Effector CD4-positive, alpha-beta T cell (primary cell): Measurements from ENCODE around the gene CTDSPL2.
"Not testable (repeated sequence)": the region's sequence is repeated elsewhere in the genome, so short reads cannot be mapped to it uniquely, and the experiment has no call there.

Experiments used
- DNase-seq: peaks from one replicate; pipeline ENCODE4 v3.0.0-alpha.2; 2020
- total RNA-seq: gene quantifications from one replicate; lab custom pipeline; 2026; lab: John Stamatoyannopoulos, UW

Gene CTDSPL2
- 107 reads per million, percentile 84 among the genes with 10 or more reads in this experiment for total RNA-seq

DNA sequence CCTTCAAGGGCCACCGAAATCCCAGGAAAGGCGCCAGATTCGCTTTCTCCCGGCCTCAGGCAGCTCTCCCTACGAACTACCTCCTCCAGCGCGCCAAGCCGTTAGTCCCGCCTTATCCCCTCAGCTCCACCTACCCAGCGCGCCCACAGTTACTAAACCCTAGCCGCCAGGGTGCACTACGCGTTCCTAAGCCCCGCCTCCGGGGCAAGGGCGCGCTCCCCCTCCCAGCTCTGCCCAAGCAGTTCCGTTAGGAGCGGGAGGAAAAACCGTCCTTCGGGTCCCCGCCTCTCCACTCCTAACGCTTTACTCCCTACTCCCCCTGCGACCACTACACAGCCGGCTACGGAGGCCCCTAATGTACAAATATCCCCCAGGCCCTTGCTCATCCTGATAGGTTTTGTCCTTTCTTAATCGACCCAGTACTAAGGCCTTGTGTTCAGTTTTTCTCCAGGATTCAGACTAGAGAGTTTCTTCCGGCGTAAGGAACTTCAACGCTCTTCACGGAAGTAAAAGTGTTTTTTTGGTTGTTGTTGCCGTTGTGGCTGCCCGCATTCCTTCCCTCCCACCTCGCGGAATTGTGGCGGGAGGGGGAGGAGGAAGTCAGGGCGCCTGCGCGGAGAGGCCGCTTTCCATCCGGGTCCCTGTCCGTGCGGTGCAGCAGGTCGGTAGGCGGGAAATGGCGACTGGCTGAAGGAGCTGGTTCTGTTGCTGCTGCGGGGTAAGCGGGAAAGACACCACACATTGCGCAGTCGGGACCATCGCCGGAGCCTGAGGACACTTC, at the start of gene CTDSPL2:
Gene CTDSPL2 (plus strand): TSS at position 655 of the 781 bp plus-strand sequence. CDS start 31,386 bp downstream, outside the sequence.
- DNase-seq = peak; percentile 89

DNA sequence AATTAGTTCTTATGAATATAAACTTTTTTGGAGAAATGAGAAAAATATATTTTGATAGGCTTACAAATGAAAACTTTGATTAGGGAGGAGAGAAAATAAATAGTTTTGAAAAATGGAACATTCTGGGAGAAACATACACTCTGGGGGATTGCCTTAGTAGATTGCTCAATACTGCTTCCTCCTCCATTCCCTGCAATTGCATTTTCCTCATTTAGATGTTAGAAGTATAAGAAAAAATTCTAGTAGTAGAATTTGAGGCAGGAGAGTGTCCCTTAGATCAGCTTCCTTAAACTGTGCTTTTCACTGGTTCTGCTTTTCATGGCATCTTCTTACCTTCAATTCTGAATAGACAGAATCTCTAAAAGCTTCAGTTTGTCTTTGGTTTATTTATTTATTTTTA, 46.2 kb upstream of the CTDSPL2 start:
- DNase-seq = no peak

DNA sequence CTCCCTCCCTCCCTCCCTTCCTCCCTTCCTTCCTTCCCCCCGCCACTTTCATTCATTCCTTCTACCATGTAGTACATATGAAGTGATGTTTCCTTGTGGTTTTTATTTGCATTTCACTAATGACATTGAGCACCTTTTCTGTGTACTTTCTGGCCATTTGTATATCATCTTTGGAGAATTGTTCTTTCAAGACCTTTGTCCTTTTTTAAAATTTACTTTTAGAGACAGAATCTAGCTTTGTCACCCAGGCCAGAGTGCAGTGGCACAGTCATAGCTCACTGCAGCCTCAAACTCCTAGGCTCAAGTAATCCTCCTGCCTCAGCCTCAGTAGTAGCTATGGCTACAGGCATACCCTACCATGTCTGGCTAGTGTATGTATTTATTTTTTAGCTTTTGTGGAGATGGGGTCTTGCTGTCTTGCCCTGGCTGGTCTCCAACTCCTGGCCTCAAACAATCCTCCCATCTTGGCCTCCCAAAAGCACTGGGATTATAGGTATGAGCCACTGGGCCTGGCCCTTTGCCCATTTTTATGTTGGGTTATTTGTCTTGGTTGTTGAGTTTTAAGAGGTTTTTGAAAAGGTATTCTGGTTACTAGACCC, 42.0 kb upstream of the CTDSPL2 start:
- DNase-seq = no peak

DNA sequence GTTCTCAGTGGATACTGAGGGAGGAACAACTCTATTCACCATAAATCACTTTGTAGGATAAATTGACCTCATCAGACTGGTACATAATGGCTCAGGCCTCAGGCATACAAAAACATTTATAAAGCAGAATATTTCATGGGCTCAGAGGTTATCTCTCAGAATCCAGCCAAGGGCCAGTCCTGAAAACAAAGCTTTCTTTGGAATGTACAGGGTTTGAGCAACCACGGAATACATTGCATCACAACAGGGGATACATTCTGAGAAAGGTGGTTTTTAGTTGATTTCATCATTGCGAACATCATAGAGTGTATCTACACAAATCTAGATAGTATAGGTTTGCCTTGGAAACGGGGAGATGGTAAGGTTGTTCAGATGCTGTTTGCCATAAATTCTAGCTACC, 33.4 kb upstream of the CTDSPL2 start:
- DNase-seq = no peak

DNA sequence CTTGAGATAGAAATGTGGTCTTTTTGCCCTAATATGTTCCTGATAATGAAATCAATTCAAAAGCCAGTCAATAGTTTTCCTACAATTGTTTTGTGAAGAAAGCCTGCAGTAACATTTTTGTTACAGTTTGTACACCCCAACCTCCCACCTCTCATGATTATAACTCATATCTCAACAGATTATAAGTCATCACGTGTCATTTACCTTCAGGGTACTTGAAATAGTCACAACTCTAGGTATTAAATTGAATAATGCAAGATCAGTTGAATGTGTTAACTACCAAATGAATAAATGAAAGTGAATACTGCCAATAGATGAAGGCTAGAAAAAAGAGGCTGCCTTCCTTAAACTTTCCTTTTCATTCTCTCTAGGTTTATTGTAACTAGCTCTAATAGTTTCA, 32.9 kb upstream of the CTDSPL2 start:
- DNase-seq = no peak

DNA sequence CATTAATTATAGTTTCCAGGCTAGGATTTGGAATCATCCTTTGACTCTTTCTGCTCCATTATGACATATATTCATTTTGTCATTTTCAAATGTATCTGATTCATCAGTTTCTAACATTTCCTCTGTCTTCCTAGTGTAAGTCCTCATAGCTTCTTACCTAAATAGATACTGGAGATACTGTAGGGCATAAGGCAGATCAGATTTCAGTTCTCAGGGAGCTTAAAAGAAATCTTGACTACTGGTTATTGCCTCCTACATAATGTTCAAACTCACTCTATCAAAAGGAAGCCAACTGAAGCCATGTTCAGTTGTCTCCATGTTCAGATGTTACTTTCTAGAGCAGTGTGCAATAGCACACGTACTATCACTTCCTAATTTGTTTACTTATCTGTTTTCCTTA, 29.6 kb upstream of the CTDSPL2 start:
- no peak for DNase-seq

DNA sequence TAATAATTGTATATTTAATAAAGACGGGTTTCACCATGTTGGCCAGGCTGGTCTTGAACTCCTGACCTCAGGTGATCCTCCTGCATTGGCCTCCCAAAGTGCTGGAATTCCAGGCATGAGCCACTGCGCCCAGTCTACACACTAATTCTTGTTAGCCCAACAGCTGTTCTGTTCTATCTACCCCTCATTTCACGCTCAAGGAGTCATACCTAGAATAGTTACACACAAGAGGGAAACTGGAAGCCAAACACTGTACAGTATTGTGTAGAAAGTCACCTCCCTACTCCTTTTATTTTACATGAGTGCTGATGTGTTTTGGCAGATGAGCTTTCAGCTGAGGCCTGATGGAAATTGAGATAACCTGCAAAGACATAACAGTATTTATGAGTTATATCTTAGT, 13.4 kb upstream of the CTDSPL2 start:
- DNase-seq = no peak

DNA sequence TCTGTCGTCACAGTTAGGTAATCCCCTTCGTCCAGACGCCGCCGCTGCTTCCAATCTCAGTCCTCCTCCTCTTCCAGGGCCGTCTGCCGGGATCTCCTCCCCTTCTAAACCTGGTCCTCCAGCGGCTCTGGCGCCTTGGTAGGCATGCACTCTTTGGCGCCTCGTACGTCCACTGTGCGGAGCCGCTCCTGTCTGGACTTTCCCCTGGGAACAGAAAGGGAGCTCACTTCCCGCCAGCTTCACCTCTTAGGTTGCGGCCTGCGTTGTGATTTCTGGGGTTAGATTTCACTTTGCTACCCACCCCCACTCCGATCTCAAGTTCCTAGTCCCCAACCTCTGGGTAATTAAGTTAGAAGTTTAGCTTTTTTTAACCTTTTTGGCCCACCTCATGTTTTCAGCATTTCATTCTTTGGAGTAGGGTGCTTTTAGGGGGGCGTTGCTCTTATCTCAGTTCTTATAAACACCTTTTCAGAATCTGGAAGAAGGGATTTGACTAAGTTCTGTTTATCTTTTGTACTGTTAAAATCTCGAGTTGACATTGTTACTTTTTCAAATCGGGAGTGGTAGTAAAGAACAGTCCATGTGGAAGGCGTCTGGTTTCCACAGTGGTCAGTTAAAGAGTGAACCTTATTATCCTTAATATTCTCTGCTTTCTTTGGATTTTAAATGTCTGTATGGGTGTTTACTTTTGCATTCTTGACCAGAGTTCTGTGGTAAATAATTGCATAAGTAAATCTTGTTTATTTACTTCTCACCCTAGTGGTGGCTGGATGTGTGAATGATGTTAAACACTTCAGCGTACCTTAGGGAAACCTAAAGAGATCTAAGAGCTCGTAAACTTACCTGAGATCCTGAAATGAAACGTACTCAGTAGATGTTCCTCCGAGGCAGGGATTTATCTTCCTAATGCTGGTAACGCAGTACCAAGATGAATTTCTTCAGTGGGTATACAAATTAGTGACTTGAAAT, 611 bp downstream of the CTDSPL2 start:
- DNase-seq = no peak

DNA sequence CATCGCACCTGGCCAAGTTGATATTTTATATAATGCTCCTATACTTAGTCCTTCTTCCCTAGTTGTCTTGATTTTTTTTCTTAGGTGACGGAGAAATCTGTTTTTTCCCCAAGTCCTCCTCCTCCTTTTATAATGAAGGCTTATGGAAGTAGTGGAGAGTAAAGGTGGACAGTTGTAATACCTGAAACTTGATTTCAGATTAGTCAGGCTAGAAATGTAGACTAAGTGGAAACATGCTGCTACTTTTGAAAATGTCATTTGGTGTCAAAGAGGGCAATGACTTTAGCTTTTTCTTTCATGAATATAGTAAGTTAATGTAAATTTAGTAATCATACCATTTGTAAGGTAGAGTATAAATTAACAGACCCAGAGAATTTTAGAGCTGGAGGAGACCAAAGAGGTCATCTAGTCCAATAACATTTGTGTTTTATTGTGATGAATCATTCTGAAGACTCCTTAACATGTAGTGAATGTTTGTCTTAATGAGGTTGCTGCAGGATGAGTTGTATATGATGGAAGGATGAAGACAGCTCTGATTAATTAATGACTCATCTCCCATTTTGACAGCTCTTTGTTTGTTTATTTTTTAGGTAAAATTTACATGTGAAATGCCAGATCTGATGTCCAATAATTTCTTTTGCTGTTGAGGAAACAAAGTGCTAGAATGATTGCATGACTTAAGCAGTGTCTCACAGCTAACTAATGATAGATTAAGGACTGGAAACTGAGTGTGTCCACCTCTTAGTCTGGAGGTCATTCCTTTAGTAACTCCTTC, 8.7 kb downstream of the CTDSPL2 start:
- no peak for DNase-seq

DNA sequence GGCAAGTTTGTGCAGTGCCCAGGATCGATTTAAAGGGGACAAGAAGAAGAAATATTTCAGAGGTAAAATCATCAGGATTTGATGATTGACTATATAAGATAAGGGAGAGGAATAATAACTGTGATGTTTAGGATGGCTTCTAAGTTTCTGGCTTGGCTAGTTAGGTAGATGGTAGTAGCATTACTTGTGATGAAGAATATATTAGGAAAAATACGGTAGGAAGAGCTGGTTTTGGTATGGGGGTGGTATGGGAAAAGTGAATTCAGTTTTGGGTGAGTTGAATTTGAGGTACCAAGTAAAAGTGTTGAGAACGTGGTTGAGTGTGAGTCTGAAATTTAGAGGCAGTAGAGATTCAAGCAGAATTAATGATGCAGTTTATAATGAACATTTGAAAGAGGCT, 11.0 kb downstream of the CTDSPL2 start:
- DNase-seq = no peak

DNA sequence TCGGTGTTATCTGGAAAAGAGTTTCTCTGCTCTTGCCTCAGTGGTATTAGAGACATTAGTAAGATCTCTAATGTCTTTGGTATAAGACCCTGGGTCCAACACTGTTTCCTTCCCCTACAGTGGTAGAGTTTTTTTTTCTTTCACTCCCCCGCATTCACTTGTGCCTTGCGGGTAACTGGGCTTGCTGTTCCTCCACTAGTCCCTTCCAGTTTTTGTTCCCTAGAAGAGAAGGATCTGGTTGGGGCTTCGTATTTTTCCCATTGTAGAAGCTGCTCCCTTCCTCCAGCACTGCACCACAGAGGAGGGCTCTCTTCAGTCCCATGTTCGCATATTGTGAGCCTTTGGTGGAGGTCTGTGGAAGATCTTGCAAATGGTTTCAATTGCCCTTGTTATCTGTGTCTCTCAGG, 13.7 kb downstream of the CTDSPL2 start:
- no peak for DNase-seq

DNA sequence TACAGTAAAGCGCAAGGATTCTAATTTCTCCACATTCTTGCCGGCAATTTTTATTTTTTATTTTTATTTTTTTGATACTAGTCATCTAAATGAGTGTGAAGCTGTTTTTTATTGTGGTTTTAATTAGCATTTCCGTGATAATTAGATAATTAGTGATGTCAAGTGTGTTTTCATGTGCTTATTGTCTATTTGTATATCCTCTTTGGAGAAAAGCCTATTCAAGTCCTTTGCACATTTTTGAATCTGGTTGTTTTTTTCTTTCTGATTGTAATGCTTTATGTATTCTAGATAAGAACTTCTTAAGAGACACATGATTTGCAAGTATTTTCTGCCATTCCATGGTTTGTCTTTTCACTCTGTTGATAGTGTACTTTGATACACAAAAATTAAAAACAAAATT, 16.1 kb downstream of the CTDSPL2 start:
- DNase-seq = no peak

DNA sequence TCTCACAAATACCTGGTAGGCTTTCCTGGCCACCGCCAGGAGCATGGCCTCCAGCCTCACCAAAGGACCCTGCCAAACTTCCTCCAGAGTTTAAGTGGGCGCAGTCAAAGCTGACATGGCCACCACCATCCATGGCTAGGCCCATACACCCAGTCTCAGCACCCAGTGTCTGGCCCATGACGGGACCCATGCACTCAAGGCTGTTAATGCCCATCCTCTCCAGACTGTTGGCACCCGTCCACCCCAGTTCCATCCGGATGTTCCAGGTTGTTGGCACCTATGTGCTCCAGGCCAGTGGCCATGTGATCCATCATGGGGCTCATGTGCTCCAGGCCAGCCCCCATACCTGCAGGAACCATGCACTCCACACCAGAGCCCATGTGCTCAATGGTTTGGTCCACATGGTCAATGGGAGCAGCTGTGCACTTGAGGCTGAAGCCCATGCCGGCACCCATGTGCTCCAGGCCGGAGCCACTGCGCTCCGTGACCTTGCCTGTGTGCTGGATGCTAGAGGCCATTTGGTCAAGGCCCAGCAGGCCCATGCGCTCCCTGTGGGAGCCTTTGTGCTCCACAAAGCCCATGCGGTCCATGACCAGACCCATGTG, 20.4 kb downstream of the CTDSPL2 start:
- DNase-seq = no peak

DNA sequence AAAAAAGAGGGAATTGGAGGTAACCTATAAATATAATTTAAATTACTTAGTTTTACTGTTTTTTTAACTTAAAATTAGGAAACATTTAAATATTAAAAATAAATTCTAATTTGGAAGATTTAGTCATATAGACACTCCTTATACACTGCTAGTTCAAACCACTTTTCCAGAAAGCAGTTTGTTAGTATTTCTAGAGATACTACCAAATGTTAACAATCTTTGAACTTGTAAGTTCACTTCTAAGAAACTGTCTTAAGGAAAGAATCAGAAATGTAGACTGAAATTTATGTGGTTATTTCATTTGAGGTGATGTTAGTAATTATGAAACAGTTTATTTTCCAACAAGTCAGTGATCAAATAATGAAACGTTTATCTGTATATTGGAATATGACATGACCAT, 22.7 kb downstream of the CTDSPL2 start:
- no peak for DNase-seq

DNA sequence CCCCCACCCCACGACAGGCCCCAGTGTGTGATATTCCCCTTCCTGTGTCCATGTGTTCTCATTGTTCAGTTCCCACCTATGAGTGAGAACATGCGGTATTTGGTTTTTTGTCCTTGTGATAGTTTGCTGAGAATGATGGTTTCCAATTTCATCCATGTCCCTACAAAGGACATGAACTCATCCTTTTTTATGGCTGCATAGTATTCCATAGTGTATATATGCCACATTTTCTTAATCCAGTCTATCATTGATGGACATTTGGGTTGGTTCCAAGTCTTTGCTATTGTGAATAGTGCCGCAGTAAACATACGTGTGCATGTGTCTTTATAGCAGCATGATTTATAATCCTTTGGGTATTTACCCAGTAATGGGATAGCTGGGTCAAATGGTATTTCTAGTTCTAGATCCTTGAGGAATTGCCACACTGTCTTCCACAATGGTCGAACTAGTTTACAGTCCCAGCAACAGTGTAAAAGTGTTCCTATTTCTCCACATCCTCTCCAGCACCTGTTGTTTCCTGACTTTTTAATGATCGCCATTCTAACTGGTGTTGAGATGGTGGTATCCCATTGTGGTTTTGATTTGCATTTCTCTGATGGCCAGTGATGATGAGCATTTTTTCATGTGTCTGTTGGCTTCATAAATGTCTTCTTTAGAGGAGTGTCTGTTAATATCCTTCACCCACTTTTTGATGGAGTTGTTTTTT, 26.3 kb downstream of the CTDSPL2 start:
- not testable (repeated sequence) for DNase-seq

DNA sequence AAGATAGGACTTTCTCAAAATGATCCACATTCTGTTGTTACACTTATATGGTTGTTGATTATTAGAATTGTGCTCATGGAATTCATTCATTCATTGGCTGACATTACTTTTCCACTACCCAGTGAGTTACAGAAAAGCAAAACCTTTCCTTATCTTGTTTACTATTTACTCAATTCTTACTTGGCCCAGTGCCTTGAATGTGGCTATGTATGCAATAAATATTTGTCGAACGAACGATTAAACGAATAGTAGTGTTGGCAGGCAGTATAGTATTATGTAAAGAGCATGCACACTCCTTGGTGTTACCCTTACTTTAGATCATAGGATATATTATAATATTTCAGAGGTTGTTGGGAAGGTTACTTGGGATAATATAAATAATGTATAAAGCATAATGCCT, 31.0 kb downstream of the CTDSPL2 start:
- DNase-seq = no peak

DNA sequence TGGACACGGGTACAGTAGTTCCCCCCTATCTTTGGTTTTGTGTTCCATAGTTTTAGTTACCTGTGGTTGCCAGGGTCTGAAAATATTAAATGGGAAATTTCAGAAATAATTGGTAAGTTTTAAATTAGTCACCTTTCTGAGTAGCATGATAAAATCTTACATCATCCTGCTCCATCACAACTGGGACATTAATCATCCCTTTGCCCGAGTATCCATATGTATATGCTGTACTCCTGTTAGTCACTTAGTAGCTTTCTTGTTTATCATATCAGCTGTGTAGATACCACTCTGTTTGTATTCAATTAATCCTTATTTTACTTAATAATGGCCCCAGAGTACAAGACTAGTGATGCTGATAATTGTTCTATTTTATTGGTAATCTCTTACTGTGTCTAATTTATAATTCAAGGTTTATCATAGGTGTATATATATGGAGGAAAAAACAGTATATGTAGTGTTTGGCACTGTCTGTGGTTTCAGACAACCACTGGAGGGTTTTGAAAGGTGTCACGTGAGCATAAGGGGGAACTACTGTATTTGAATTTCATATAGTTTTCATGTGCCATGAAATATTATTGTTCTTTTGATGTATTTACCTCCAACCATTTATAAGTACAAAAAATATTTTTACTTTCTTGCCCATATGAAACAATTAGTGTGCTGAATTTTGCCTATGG, 41.4 kb downstream of the CTDSPL2 start:
- DNase-seq = no peak

DNA sequence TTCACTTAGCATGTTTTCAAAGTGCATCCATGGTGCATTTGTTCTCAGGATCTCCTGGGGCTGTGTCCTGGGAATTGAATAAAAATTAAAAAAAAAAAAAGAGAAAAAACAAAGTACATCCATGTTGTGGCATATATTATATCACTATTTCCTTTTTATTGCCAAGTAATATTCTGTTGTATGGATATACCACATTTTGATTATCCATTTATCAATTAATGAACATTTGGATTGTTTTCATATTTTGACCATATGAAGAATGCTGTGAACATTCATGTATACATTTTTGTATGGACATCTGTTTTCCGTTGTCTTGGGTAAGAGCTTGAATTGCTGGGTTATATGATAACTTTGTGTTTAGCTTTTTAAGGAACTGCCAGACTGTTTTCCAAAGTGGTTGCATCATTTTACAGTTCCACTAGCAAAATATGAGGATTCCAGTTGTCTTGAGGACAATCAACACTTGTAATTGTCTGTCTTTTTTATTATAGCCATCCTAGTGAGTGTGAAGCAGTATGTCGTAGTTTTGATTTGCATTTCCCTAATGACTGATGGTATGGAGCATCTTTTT, 44.5 kb downstream of the CTDSPL2 start:
- DNase-seq = no peak

DNA sequence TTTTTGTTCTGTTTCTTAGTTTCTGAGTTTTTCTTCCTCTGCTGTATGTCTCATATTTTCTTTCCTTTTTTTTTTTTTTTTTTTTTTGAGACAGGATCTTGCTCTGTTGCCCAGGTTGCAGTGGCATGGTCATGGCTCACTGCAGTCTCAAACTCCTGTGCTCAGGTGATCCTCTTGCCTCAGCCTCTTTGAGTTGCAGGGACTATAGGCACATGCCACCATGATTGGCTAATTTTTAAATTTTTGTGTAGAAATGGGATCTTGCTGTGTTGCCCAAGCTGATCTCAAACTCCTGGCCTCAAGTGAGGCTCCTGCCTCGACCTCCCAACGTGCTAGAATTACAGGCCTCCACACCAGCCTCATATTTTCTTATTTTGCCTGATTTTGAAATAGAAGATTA, 51.9 kb downstream of the CTDSPL2 start:
- no peak for DNase-seq

DNA sequence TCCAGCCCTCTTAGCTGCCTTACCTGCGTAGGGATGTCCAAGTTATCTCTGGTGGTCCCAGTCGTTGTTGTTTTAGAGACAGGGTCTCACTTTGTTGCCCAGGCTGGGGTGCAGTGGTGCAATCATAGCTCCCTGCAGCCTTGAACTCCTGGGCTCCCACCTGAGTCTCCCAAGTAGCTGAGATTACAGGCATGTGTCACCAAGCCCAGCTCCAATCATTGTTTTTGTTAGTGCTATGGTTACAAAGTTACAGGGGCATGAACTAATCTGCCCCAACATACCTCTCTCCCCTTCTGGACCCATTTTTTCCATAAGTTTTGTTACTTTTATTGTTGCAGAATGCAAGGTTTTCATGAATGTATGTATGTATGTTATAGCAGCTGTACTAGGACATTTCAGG, 54.7 kb downstream of the CTDSPL2 start:
- DNase-seq = no peak
